Stimulated activated CD4-positive, alpha-beta T cell treated with anti-CD3 and anti-CD28 coated beads, Interleukin-4, amount 100 ng/mL, for 48 hours (primary cell): ENCODE data around the gene TIMM21.

ENCODE experiments used
- DNase-seq, 2 donors: peaks; one replicate each; pipeline ENCODE4 v3.0.0-alpha.2; 2020; ENCODE audit warnings: low read depth in 2 of 2

TIMM21 gene

DNA sequence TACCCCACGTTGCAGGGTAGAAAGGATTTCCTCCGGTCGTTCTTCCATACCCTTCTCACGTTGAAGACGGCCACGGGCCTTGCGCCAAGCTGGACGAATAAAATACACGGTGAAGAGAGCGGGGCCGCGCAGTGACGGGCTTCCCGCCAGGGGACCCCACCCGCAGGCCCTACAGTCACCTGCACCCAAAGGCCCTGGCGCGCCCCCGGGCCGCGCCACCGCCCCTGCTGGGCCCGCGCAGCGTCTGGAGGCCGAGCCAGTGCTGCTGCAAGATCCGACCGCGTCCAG lies 888 bp upstream of the TIMM21 start:
- DNase-seq: no peak

DNA sequence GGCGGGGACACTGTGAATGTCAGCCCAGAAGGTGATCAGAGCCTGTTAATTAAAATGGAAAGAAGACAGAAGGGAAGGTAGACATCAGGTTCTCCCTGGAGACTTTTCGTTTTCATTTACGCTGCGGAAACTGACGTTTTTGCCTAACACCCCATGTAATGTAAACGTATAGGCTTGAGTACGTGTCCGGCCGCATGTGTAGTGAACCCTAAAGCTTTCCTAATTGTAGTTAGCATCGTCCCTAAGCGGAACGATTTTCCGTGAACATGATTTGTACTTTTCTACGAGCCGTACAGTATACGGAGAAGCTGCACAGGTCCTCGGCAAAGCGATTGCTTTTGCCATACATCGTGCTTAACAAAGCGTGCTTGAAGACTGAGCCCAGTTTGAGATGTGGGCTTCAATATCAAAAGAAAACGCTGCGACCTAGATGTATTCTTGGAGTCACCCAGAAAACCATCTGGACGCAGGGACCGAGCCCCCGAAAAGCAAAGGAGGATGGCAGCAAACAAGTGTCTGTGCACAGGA lies 284 bp downstream of the TIMM21 start:
- DNase-seq: no peak

DNA sequence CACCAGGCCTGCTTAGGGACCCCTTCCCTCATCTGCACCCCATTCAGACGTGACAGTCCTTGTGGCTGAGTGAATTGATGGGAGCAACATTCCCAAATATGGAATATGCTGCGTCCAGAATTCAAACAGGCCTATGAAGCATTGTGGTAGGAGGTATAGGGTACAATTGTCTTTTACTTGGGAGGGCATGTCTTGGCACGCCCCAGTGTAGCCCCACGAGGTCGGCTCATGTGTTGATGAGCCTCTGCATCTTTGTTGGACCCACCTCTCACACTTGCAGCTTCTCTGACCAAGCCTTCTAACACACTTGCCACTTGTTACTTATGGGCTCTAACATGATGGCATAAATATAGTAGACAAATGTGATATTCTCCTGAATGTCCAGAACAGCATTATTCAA lies 1.6 kb downstream of the TIMM21 start:
- no peak for DNase-seq

GRCh38 chr18:74152270-74152669 lies 3.9 kb downstream of the TIMM21 start:
- DNase-seq: no peak

DNA sequence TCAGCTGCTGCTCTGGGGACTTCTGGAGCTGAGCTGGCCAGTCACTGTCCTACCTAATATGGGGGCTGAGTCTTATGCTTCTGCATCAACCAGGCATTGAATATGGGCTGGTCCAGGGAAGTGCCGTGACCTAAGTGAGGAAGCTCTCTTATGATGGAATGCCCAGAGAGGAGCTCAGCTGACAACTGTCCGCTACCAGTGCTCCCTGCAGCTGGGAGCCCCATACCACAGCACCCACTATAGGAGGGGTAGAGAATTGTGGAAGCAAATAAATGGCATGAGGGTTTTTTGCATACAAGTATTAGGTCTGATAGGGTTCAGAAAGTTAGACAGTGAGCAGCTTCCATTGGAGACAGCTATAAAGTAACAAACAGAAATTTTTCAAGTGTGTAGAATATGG lies 4.5 kb downstream of the TIMM21 start:
- no peak for DNase-seq

DNA sequence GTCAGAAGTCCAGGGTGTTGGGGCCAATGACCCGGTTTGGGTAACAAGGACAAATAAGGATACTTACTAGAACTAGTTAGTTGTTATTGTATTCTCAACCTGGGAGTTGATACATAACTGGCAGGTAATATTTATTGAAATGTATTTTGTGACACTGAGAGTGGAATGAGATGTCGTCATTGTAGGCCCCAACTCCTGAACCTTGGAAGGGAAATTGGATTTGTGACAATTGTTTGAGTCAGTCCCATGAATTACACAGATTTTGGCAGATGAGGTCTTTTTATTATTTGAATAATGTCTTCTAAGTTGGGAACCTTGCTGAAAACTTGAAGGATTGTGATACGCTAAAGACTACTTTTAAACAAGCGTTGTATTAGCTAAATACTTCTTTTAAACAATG lies 5.1 kb downstream of the TIMM21 start:
- DNase-seq: no peak

DNA sequence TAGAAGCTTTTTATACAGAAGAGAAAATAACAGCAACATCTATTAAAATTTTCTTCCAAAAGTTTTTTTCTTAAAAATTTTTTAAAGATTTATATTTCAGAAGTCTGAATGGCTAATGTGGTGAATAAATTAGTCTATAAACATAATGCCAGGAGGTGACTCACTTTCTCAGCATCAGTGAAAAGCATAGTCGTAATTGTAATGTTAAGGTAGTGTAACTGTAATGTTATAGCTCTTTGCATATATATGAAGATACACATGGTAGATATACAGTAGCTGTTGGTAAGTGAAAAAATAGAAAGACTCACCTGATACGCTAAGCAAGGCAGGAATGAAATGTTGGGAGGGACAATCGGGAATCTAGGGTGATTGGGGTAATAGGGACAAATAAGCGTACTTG lies 5.5 kb downstream of the TIMM21 start:
- no peak for DNase-seq

DNA sequence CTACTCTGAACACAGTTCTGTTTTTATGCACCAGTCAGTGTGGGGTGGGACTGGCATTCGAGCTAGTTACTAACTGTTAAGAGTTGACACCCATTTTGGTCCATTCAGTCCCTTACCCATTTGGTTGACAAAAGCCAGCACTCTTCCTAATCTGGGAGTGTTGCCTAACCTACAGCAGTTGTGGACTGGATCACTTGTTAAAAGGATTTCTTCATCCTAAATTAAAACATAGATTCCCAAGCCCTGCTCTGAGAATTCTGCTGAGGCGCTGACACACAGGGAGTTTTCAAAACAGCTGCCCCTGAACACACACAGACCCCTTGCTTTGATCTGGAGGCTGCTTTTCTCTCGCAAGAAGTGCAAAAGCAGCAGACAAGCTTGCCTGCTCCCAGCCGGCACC lies 6.4 kb downstream of the TIMM21 start:
- no peak for DNase-seq

DNA sequence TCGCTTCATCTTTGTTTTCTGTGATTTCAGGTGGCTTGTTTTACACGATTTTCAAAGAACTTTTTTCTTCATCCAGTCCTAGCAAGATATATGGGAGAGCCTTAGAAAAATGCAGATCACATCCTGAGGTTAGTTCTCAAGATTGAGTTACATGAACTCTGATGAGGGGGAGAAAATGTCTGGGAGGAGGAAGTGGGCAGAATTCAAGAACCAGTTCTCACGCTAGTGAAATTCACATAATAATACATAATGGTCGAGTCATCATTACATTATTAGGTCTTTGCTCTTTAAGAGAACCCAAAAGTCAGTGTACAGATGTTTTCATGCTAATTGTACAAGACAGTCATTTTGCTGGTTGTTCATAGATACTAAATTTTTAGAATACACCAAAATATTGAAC lies 7.0 kb downstream of the TIMM21 start:
- no peak for DNase-seq

GRCh38 chr18:74163019-74163660 lies 14.8 kb downstream of the TIMM21 start:
- DNase-seq: no peak

GRCh38 chr18:74166386-74166785 lies 18.1 kb downstream of the TIMM21 start:
- DNase-seq: no peak

- no peak for DNase-seq
Measured at GRCh38 chr18:74171910-74172606, 23.7 kb downstream of the TIMM21 start.

- DNase-seq: no peak
Measured at GRCh38 chr18:74172697-74173433, 24.5 kb downstream of the TIMM21 start.

- DNase-seq: no peak
Measured at GRCh38 chr18:74173434-74173750, 25.1 kb downstream of the TIMM21 start.

- DNase-seq: no peak
Measured at GRCh38 chr18:74175658-74176057, 27.3 kb downstream of the TIMM21 start.

GRCh38 chr18:74178884-74179283 lies 30.6 kb downstream of the TIMM21 start:
- DNase-seq: no peak

DNA sequence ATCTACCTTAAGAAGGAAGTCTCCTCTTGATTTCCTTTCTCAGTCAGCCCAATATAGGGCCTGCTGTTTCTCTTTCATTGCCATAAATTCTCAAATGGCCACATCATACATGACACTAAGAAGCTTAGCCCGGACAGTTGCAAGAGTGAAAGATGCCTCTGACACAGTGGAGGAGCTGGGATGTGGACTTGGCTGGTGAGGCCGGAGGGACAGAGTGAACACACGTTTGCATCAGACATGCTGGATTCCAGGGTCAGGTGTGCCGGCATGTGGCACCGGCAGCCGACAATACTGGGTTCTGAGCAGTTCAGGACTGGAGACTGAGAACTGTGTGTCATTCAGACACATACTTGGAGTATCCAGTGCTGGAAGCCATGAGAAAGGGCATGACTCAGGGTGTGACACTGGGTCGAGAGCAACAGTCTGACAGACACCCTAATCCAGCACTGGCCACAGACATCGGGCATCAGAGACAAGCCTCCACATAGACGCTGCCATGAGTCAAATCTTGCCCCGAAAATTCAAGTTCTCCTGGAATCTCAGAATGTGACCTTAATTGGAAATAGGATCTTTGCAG lies 31.4 kb downstream of the TIMM21 start:
- no peak for DNase-seq

- no peak for DNase-seq
Measured at GRCh38 chr18:74182335-74182734, 34.0 kb downstream of the TIMM21 start.

DNA sequence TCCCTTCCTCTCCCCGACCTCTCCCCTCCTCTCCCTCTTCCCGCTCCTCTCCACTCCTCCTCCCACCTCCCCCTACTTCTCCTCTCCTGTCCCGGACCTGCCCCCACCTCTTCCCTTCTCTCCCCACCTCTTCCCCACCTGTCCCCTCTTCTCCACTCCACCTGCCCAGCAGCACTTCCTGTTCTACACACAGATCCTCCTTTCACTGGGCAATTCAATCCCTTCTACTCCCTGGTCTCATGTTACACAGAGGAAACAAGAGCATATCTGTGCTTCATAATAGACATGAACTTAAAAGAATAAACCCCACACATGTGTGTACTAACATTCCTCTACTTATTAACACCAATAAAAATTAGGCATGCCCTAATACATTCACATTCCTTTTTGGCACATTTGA lies 34.8 kb downstream of the TIMM21 start:
- DNase-seq: no peak

DNA sequence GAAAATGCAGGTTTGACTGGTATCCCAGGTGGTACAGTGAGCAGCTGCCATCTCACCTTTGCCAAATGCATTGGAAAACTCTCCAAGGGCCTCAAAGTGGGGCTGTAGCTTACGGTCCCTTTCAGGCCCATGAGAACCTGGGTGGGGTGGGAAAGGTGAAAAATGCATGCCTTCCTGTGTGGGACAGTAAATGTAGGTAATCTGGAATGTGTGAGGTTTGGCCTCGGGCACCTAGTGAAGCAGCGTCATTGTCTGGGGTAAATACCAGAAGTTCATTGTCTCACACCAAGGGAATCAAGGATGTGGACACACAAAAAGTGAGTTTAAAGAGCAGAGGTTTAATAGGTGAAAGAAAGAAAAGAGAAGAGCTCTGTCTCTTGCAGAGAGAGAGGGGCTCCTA lies 36.6 kb downstream of the TIMM21 start:
- no peak for DNase-seq

DNA sequence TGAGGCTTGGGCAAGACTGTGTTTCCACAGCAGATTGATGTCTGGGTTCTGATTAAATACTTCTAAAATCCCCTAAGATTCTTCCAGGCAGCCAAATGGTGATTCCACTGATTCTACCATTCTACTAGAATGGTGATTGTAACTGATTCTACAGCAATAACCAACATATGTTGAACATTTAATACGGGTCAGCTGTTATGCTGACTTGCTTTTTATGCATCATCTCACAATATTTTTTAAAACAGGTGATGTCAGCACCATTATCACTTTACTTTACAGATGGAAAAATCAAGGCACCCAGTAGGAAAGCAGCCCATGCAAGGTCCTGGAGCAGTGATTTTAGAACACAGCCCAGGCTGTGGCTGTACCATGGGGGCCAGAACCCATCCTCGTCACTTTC lies 37.5 kb downstream of the TIMM21 start:
- no peak for DNase-seq

DNA sequence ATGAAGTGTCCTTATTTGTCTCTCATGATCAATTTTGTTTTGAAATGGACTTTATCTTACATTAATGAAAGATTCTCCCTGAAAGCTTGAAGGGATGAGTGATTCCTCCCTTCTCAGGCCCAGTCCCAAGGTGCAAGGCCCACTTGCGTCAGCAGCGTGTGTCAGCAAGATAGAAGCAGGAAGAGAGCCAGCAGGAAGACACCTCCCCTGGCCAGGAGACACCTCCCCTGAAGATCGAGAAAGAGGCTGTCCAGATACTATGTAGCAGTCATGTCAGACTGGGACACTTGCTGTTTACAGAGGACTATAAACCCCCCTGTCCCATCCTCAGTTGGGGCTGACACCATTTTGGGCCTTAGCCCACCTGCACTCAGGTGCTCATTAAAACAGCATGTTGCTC lies 38.3 kb downstream of the TIMM21 start:
- DNase-seq: no peak

- no peak for DNase-seq
Measured at GRCh38 chr18:74190086-74190485, 41.8 kb downstream of the TIMM21 start.
